Measurements from ENCODE around the gene TUBB4B.
A peak's percentile ranks its signal among the peaks of the same experiment; 100 is the strongest.

The TUBB4B gene

DNA sequence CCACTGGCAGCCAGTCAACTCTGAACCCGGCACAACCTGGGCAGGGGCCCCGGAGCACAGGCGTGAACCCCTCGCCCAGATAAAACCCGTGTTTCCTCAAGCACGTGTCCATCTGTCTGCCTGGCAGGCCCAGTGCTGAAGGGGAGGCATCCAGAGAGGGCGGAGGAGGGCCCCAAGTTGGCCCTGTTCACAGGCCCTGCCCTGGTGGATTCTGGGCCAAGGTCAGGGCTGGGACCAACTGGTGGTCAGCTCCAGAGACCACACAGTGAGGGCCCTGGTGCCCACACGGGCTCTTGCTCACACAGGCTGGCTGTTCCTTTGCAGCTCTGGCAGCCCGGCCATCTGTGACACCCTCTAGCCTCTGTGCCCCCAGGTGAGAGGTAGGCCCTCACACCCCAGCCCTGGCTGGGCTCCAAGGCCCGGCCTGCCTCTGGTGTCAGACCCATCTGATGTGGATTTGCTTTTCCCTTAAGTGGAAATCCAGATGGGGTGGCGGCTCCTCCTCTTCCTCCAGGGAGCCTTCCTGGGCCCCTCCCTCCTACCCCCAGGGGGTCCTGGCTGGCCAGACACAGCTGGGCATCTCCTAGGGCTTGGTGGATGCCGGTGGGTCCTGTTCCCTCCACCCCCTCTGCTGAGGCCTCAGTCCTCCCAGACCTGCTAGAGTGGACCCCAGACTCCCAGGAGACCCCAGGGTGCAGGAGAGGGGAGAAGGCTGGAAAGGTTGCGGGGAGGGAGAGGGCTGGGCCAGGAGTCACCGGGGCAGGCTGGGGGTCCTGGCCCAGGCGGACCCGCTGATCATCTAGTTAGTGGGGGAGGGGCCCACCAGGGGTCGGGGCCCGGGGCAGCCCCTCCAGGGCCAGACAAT is 9.5 kb downstream of the TUBB4B start:
- H3K36me3 ChIP-seq (ENCODE audit: control insufficient read depth in 2 of 2, insufficient read depth in 2 of 2, low read length in 2 of 2): no peaks in the 10 kb centered on the region
- peaks cover 0 to 4% of the 10 kb centered on the region in 2 donors for H3K27me3 ChIP-seq (ENCODE audit: control insufficient read depth in 1 of 2, insufficient read depth in 2 of 2, low read length in 2 of 2)
- no peak overlapping the region for H3K9ac ChIP-seq (ENCODE audit: low read length in 2 of 2)
- no peak overlapping the region for H3K4me3 ChIP-seq (ENCODE audit: low read length in 2 of 2)
- peaks cover 13% of the 10 kb centered on the region for H3K4me1 ChIP-seq (ENCODE audit: control insufficient read depth, insufficient read depth, low read length)
- no peak overlapping the region for H3K27ac ChIP-seq (ENCODE audit: low read length)
- H3K9me3 ChIP-seq (ENCODE audit: control insufficient read depth in 2 of 2, low read length in 2 of 2): no peaks in the 10 kb centered on the region

DNA sequence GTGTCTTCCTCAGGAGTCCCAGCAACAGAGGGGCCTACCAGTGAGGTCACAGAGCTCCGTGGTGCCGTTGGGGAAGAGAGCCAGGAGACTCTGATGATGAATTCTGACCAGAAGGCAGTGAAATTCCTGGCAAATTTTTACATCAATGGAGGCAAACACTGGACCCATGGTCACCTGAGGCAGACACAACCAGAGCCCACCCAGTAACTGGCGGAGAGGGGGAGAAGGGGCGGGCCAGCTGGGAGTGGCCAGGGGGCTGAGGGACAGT is 10.0 kb downstream of the TUBB4B start, which contains the start of gene STPG3:
Gene STPG3, plus strand, starts transcription at position 93 of the 268 bp plus-strand sequence. Its CDS starts 1 bp downstream, at position 94.
- H3K4me3 ChIP-seq (ENCODE audit: low read length in 2 of 2): no peak within 1 kb of the TSS
- H3K36me3 ChIP-seq (ENCODE audit: control insufficient read depth in 2 of 2, insufficient read depth in 2 of 2, low read length in 2 of 2): no peaks in the 10 kb centered on the region
- no peaks in the 10 kb centered on the region for H3K9me3 ChIP-seq (ENCODE audit: control insufficient read depth in 2 of 2, low read length in 2 of 2)
- no peak within 1 kb of the TSS for H3K9ac ChIP-seq (ENCODE audit: low read length in 2 of 2)
- H3K27ac ChIP-seq (ENCODE audit: low read length): no peak within 1 kb of the TSS
- peaks cover 19% of the 10 kb centered on the region for H3K4me1 ChIP-seq (ENCODE audit: control insufficient read depth, insufficient read depth, low read length)
- H3K27me3 ChIP-seq (ENCODE audit: control insufficient read depth in 1 of 2, insufficient read depth in 2 of 2, low read length in 2 of 2): peaks cover 0 to 4% of the 10 kb centered on the region in 2 donors

DNA sequence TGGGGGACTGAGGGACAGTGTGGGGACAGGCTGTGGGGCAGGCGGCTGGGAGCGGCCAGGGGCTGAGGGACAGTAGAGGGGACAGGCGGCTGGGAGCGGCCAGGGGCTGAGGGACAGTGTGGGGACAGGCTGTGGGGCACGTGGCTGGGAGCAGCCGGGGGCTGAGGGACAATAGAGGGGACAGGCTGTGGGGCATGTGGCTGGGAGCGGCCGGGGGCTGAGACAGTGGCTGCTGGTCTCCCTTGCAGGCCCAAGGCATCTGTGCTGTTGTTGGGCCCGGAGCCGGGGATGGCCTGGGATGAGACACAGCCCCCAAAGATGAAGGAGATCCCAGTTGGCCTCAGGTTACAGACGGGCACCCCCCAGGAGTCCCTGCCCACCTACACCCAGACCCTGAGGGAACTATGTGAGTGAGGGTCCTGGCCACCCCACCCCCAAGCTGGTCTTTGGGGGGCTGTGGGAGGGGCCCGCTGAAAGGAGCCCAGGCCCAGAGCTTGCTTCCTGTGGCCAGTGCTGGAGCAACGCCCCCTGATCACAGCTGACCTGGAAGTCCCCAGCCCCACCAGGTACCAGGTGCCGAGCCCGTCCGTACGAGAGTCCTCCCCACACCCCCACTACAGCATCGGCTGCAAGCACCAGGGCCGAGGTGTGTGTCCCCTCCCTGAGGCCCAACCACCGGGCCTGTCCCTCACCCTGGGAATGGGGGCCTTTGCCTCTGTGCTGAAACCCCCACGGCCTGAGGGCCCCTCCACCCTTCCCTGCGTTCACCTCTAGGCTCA is 10.6 kb downstream of the TUBB4B start:
- H3K27ac ChIP-seq (ENCODE audit: low read length): no peak overlapping the region
- no peak overlapping the region for H3K9ac ChIP-seq (ENCODE audit: low read length in 2 of 2)
- peaks cover 24% of the 10 kb centered on the region for H3K4me1 ChIP-seq (ENCODE audit: control insufficient read depth, insufficient read depth, low read length)
- peaks cover 0 to under 1% of the 10 kb centered on the region in 2 donors for H3K36me3 ChIP-seq (ENCODE audit: control insufficient read depth in 2 of 2, insufficient read depth in 2 of 2, low read length in 2 of 2)
- no peaks in the 10 kb centered on the region for H3K9me3 ChIP-seq (ENCODE audit: control insufficient read depth in 2 of 2, low read length in 2 of 2)
- H3K4me3 ChIP-seq (ENCODE audit: low read length in 2 of 2): no peak overlapping the region
- peaks cover 0 to 4% of the 10 kb centered on the region in 2 donors for H3K27me3 ChIP-seq (ENCODE audit: control insufficient read depth in 1 of 2, insufficient read depth in 2 of 2, low read length in 2 of 2)

DNA sequence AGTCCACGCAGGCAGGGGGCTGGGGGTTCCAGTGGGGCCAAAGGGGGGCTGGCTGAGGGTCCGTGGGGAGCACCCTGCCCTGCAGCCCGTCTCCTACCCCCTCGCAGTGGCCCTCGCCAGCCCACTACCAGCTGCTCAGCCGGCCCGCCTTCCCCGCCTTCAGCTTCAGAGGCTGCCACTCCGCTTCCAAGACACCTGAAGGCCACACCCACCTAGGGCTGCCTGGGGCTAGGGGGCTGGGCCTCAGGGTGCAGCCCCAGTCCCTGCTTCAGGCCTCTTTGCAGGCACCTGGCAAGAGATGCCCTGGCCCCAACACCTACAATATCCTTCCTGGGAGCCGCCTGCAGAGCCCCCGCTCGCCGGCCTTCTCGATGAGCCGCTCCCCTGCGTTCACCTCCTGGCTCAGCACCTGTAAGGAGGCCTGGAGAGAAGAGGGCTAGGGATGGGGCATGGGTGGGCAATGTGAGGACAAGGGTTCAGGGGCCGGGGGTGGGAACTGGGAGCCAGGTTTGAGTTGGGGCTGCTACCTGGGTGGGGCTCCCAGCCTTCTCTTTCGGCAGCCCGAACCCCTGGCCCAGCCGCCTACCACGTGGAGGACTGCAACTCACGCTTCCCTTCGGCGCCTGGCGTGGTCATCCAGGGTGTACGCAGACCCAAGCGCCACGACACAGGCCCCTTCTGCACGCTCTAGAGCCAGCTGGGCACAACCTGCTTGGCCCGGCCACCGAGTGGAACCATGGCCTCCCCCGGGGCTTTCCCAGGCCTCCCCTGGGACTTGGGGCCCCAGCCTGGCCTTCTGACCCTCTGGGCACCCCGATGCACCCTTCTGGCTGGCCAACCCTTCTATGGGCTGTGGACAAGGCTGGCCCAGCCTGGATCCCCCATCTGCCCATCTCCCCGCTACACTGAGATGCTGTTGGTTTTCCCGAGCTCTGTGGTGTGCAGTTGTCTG is 11.7 kb downstream of the TUBB4B start:
- peaks cover 0 to 3% of the 10 kb centered on the region in 2 donors for H3K36me3 ChIP-seq (ENCODE audit: control insufficient read depth in 2 of 2, insufficient read depth in 2 of 2, low read length in 2 of 2)
- H3K4me1 ChIP-seq (ENCODE audit: control insufficient read depth, insufficient read depth, low read length): peaks cover 27% of the 10 kb centered on the region
- H3K9ac ChIP-seq (ENCODE audit: low read length in 2 of 2): no peak overlapping the region
- no peaks in the 10 kb centered on the region for H3K9me3 ChIP-seq (ENCODE audit: control insufficient read depth in 2 of 2, low read length in 2 of 2)
- no peak overlapping the region for H3K4me3 ChIP-seq (ENCODE audit: low read length in 2 of 2)
- H3K27me3 ChIP-seq (ENCODE audit: control insufficient read depth in 1 of 2, insufficient read depth in 2 of 2, low read length in 2 of 2): peaks cover 0 to 4% of the 10 kb centered on the region in 2 donors
- no peak overlapping the region for H3K27ac ChIP-seq (ENCODE audit: low read length)

DNA sequence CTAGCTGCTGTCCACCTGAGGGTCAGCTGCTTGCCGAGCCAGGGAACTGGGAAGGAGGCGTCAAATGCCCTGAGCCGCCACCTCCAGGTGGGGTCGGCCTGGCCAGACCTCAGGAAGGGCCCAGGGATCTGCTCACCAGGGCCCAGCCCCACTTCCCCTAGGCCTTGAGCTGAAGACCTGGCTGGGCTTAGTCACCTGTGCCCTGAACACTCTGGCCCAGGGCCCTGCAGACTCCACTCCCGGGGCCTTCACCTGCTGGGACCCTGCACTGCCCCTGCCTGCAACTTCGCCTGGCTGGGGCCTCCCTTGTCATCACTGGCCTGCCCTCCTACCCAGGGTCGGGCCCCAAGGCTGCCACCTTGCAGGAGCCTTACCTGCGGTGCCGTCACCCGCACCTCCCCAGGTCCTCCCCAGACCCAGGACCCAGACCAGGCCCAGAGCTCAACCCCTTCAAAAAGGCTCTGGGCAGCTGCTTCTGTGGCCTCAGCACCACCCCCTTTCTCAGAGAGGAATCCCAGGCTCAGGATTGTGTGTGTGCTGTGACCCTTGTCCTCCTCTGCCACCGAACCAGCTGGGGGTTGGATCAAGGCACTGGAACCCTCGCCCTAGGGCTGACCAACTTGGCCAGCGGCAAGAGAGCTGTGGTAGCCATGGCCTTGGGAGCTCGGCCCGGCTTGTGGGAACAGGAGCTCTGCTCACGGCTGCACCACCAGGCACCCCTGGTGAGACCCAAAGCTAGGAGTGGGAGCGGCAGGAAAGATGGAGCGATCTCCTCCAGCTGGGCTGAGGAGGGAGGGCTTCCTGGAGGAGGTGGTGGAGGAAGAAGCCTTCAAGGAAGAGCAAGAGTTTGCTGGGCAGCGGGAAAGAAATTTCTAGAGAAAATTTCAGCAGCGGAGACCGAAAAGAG is 12.9 kb downstream of the TUBB4B start:
- Histone ChIP-seq H3K4me3 (ENCODE audit: low read length in 2 of 2) (peak overlapping the region; percentile 83 to 91), H3K36me3 (ENCODE audit: control insufficient read depth in 2 of 2, insufficient read depth in 2 of 2, low read length in 2 of 2) (peaks cover 0 to 6% of the 10 kb centered on the region in 2 donors), H3K27me3 (ENCODE audit: control insufficient read depth in 1 of 2, insufficient read depth in 2 of 2, low read length in 2 of 2) (peaks cover 0 to 4% of the 10 kb centered on the region in 2 donors), H3K4me1 (ENCODE audit: control insufficient read depth, insufficient read depth, low read length) (peaks cover 27% of the 10 kb centered on the region), H3K27ac (ENCODE audit: low read length) (no peak overlapping the region), H3K9ac (ENCODE audit: low read length in 2 of 2) (peak overlapping the region; percentile 66 to 72), H3K9me3 (ENCODE audit: control insufficient read depth in 2 of 2, low read length in 2 of 2) (no peaks in the 10 kb centered on the region)

DNA sequence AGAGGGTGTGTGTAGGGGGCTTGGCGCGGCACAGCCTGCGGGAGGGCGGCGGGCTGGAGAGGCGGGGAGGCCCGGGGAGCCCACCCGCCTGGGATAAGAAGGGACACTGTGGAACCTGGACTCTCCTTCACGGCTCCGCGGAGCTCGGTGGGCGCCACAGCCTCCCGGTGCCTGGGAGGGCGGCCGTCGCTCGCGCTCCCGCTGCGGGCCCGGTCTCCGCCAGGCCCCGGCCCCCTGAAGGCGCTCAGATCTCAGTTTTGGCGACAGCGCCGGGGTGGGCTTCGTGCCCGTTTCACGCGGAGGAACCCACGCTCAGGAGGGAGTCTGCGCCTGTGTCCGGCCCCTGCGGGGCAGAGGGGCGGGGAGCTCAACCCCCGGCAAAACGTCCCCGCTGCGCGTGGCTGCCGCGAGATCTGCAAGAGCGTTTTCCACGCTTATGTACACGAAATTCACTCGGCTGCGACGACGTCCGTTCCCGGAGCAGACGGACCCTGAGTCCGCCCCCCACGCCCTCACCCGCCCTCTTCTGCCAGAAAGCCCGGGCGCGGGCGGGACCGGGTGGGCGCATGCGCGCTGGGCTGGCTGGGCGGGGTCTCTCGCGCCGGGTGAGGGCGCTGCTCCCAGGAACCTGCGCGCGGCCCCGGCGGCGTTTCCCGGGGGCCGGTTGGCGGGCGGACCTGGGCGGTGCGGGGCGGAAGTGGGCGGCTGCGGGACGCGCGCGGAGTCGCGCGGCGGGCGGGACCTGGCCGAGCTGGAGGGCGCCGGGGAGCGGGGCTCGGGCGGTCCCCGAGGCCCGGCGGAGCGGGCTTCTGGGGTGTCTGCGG is 13.7 kb downstream of the TUBB4B start, which contains the start of gene NELFB:
Gene NELFB, plus strand, starts transcription at position 704 of the 824 bp plus-strand sequence.
- H3K27me3 ChIP-seq (ENCODE audit: control insufficient read depth in 1 of 2, insufficient read depth in 2 of 2, low read length in 2 of 2): peaks cover 0 to 4% of the 10 kb centered on the region in 2 donors
- peak within 1 kb of the TSS; percentile 69 to 72 for H3K9ac ChIP-seq (ENCODE audit: low read length in 2 of 2)
- H3K4me3 ChIP-seq (ENCODE audit: low read length in 2 of 2): peak within 1 kb of the TSS; percentile 91 to 93
- H3K27ac ChIP-seq (ENCODE audit: low read length): peak within 1 kb of the TSS; percentile 18
- peaks cover 3 to 10% of the 10 kb centered on the region in 2 donors for H3K36me3 ChIP-seq (ENCODE audit: control insufficient read depth in 2 of 2, insufficient read depth in 2 of 2, low read length in 2 of 2)
- no peaks in the 10 kb centered on the region for H3K9me3 ChIP-seq (ENCODE audit: control insufficient read depth in 2 of 2, low read length in 2 of 2)
- peaks cover 27% of the 10 kb centered on the region for H3K4me1 ChIP-seq (ENCODE audit: control insufficient read depth, insufficient read depth, low read length)

DNA sequence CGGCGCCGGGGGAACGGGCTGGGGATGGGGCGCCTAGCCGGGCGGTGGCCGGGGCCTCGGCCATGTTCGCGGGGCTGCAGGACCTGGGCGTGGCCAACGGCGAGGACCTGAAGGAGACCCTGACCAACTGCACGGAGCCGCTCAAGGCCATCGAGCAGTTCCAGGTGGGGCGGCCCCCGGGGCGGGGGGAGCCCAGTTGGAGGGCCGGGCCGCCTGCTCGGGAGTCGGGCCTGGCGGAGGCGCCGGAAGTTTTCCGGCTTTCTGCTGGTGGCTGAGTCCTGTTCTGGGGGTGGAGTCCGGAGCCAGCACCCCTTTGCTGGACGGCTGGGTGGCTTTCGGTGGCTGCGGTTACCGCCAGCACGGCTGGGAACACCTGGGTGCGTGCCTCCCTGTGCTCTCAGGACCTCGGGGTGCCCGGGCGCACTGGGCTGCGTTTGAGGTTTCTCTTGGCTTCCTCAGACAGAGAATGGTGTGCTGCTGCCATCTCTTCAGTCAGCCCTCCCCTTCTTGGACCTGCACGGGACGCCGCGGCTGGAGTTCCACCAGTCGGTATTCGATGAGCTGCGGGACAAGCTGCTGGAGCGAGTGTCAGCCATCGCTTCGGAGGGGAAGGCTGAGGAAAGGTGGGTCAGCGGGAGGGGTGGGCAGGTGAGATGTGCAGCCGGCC is 14.5 kb downstream of the TUBB4B start:
- Histone ChIP-seq H3K9me3 (ENCODE audit: control insufficient read depth in 2 of 2, low read length in 2 of 2) (no peaks in the 10 kb centered on the region), H3K27me3 (ENCODE audit: control insufficient read depth in 1 of 2, insufficient read depth in 2 of 2, low read length in 2 of 2) (peaks cover 0 to 2% of the 10 kb centered on the region in 2 donors), H3K36me3 (ENCODE audit: control insufficient read depth in 2 of 2, insufficient read depth in 2 of 2, low read length in 2 of 2) (peaks cover 3 to 10% of the 10 kb centered on the region in 2 donors), H3K9ac (ENCODE audit: low read length in 2 of 2) (peak overlapping the region; percentile 68 to 69), H3K4me1 (ENCODE audit: control insufficient read depth, insufficient read depth, low read length) (peaks cover 27% of the 10 kb centered on the region), H3K27ac (ENCODE audit: low read length) (peak overlapping the region; percentile 18), H3K4me3 (ENCODE audit: low read length in 2 of 2) (peak overlapping the region; percentile 91 to 93)

DNA sequence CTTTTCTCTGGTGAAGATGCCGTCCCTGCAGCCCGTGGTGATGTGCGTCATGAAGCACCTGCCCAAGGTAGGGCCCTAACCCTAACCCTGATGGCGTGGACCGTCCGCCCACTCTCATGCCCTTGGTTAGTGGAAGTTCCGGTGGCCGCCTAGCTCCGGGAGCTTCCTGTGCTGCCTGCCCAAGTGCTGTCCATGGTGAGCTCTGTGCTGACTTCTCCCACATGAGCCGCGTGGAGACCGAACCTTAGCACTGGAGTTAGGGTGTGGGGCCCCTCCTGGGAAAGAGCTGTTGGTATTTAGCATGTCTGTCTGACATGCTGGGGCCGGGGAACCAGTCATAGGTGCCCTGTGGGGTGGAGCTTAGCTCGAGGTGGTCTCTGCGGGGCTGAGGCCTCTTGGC is 15.3 kb downstream of the TUBB4B start:
- H3K4me3 ChIP-seq (ENCODE audit: low read length in 2 of 2): peak overlapping the region; percentile 91 to 93
- H3K36me3 ChIP-seq (ENCODE audit: control insufficient read depth in 2 of 2, insufficient read depth in 2 of 2, low read length in 2 of 2): peaks cover 3 to 10% of the 10 kb centered on the region in 2 donors
- no peak overlapping the region for H3K27ac ChIP-seq (ENCODE audit: low read length)
- H3K27me3 ChIP-seq (ENCODE audit: control insufficient read depth in 1 of 2, insufficient read depth in 2 of 2, low read length in 2 of 2): no peaks in the 10 kb centered on the region
- H3K4me1 ChIP-seq (ENCODE audit: control insufficient read depth, insufficient read depth, low read length): peaks cover 27% of the 10 kb centered on the region
- H3K9me3 ChIP-seq (ENCODE audit: control insufficient read depth in 2 of 2, low read length in 2 of 2): no peaks in the 10 kb centered on the region
- peak overlapping the region in 1 of 2 donors; percentile 68 for H3K9ac ChIP-seq (ENCODE audit: low read length in 2 of 2)

Data from stomach smooth muscle (tissue), 2 donors.